Uterus (tissue), 2 donors: ENCODE measurements around the gene RANBP9.

Source experiments
- POLR2A ChIP-seq, 2 donors: fragments of 450-650 bp; IDR thresholded peaks; one replicate each; pipeline ENCODE4 v1.6.1; 2016; ENCODE audit warnings: antibody characterized with exemption in 2 of 2, mild to moderate bottlenecking in 1 of 2, moderate library complexity in 1 of 2
- TF ChIP-seq, protein P1 (sequence below), 4 experiments: fragments of 200-600 bp in 2 of 4; fragments of 450-650 bp in 2 of 4; sonication (generic) in 2 of 4; IDR thresholded peaks; one replicate each; pipeline ENCODE4 v1.5.1; 2016 to 2019; ENCODE audit warnings: antibody characterized with exemption in 4 of 4, mild to moderate bottlenecking in 2 of 4, moderate library complexity in 1 of 4

DNA sequence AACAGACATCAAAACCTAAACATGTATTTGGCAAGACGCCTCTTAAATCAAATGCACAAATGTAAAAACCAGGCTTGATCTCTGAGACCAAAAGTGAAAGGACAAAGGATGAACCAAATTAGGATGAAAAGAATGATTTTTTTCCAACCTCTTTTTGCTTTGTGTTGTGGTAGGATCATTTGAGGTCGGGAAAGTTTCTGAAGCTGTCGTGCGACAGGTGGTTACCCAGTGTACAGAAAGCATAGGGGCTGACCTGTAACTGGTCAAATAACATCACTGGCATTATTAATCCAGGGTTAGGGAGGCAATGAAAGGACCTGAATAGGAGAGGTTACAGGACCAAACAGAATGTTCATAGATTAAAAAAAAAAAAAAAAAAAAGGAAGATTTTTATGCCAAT lies 114.6 kb downstream of the RANBP9 start:
- TF ChIP-seq, protein P1, sequence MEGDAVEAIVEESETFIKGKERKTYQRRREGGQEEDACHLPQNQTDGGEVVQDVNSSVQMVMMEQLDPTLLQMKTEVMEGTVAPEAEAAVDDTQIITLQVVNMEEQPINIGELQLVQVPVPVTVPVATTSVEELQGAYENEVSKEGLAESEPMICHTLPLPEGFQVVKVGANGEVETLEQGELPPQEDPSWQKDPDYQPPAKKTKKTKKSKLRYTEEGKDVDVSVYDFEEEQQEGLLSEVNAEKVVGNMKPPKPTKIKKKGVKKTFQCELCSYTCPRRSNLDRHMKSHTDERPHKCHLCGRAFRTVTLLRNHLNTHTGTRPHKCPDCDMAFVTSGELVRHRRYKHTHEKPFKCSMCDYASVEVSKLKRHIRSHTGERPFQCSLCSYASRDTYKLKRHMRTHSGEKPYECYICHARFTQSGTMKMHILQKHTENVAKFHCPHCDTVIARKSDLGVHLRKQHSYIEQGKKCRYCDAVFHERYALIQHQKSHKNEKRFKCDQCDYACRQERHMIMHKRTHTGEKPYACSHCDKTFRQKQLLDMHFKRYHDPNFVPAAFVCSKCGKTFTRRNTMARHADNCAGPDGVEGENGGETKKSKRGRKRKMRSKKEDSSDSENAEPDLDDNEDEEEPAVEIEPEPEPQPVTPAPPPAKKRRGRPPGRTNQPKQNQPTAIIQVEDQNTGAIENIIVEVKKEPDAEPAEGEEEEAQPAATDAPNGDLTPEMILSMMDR (IDR thresholded peaks at IDR 0.05), result no peak
- no peak for TF ChIP-seq POLR2A (IDR thresholded peaks at IDR 0.05)
